ENCODE data around the gene GALNT7. TPM values are rescaled to one million over a fixed set of nuclear protein-coding genes. Genes with fewer than 3 reads are reported as not detected.

Gene GALNT7
- total and polyA plus RNA-seq, 10 of the 15 experiments (the other 5 are each of a cell fraction or from before 2014, with no cell fraction given) = 14.2 to 33.2 (median 28.9) TPM

DNA sequence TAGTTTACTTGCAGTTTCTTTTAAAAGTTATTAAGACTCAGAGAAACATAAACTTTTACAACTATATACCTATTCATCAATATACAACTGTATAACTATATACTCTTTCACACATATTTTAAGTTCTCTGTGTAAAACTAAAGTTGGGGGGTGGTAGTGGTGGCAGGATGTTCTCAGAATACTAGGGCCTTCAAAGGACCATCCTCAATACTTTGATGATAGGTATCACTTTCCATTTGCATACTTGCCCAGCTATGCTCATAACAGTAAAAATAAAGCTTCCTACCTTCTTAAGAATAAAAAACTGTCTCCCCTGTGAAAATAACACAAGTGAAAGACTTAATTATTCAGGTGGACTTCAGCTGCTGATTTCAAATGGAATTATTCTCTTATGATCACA, 2.9 kb upstream of the GALNT7 start:
- peak overlapping the region; percentile 97 for H3K4me2 ChIP-seq (ENCODE audit: control insufficient read depth, insufficient read depth)
- intact Hi-C loops (cut with micrococcal nuclease; ENCODE audit: unreplicated experiment) (loop anchor here (5.0 kb wide), 3 partner anchors 138 to 202 kb away; partner anchors contain the start of gene HMGB2), in situ Hi-C loops (cut with MboI) (no loop called here)
- TF ChIP-seq MYC (IDR thresholded peaks at IDR 0.05; ENCODE audit: insufficient read depth, insufficient read length, insufficient replicate concordance, low read length, severe bottlenecking) = no peak
- TF ChIP-seq JUNB (IDR thresholded peaks at IDR 0.05) = 0 out of 2 replicates have a peak, but pooled peaks have one; percentile 7
- ChIA-PET CTCF (interaction anchor here (0.9 to 2.8 kb wide), 4 partner anchors 10 to 142 kb away, joined by 3 to 12 read pairs (median 6); no protein-coding TSS in a partner anchor), POLR2A (interaction anchor here (0.7 to 1.6 kb wide), 3 partner anchors 8 to 57 kb away, joined by 3 read pairs; no protein-coding TSS in a partner anchor), RAD21 (ENCODE audit: unreplicated experiment) (interaction anchor here (1.4 to 4.1 kb wide), 2 partner anchors 81 to 92 kb away, joined by 5 to 27 read pairs; no protein-coding TSS in a partner anchor), SMC1A (ENCODE audit: uncharacterized antibody, unreplicated experiment) (interaction anchor here (0.7 to 1.7 kb wide), 8 partner anchors 11 to 160 kb away, joined by 3 to 5 read pairs (median 4); no protein-coding TSS in a partner anchor)
- FAIRE-seq (no peak), ATAC-seq (no peak), DNase-seq (ENCODE audit: low read depth, low spot score) (no peak)
- H3K4me1 ChIP-seq (ENCODE audit: control insufficient read depth, insufficient read depth, low read length) = peaks cover 15% of the 10 kb centered on the region
- peaks cover 0 to 6% of the 10 kb centered on the region in 2 experiments; a peak in 1 of 4 replicates for H3K36me3 ChIP-seq (ENCODE audit: control insufficient read depth in 2 of 2, insufficient read depth in 2 of 2, low read length in 1 of 2)
- no peak overlapping the region for H3K9ac ChIP-seq (ENCODE audit: control insufficient read depth, insufficient read depth, low read length)
- H4K20me1 ChIP-seq (ENCODE audit: control insufficient read depth, insufficient read depth) = no peaks in the 10 kb centered on the region
- peaks cover 20% of the 10 kb centered on the region for H3K79me2 ChIP-seq (ENCODE audit: control insufficient read depth, insufficient read depth, low read length)
- H3K4me3 ChIP-seq = peak overlapping the region; percentile 13; the same call in 1 of the 2 replicates
- no peaks in the 10 kb centered on the region for H3K9me3 ChIP-seq (replicated peaks; ENCODE audit: control insufficient read depth, insufficient read depth, low read length)
- peak overlapping the region; percentile 24; the same call in 1 of the 2 replicates for H2AFZ ChIP-seq (ENCODE audit: control insufficient read depth, low read depth, low read length)
- peak overlapping the region; percentile 27 for H3K27ac ChIP-seq (ENCODE audit: control insufficient read depth, insufficient read depth)
- H3K27me3 ChIP-seq (replicated peaks in 1 of 2; ENCODE audit: control insufficient read depth in 2 of 2, insufficient read depth in 2 of 2, low read length in 1 of 2) = no peaks in the 10 kb centered on the region
- no TSS peak for BruUV-seq (replicated peaks)

DNA sequence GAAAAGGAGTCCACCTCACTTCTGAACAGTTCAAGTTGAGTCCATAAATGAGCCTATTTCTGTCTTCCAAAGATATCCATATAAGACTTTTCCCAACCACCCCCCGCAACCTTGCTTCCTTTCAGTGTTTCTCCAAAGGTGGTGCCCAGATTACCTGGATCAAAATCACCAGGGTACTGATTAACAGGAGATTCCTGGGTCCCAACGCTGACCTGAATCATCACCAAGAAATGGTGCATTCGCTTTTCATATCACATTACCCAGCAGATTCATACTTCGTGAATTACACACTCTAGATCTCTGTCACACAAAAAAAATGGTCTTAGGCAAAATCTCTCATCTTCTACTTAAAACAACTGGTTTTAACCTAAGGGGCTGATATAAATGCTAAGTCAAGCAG, 2.1 kb upstream of the GALNT7 start:
- H2AFZ ChIP-seq (ENCODE audit: control insufficient read depth, low read depth, low read length) = no peak overlapping the region
- H3K27ac ChIP-seq (ENCODE audit: control insufficient read depth, insufficient read depth) = no peak overlapping the region
- POLR2A ChIA-PET = interaction anchor here (0.7 to 1.1 kb wide), 3 partner anchors 8 to 80 kb away, joined by 3 to 4 read pairs (median 3); no protein-coding TSS in a partner anchor
- peak overlapping the region; percentile 31; the same call in 1 of the 2 replicates for H3K4me3 ChIP-seq
- H3K9me3 ChIP-seq (replicated peaks; ENCODE audit: control insufficient read depth, insufficient read depth, low read length) = no peaks in the 10 kb centered on the region
- no peak overlapping the region for H3K9ac ChIP-seq (ENCODE audit: control insufficient read depth, insufficient read depth, low read length)
- 88% methylated on average over 4 of the region's 4 CpGs for WGBS (ENCODE audit: insufficient coverage, insufficient replicate concordance, low lambda C conversion rate, missing lambda C conversion rate)
- peak overlapping the region; percentile 97 for H3K4me2 ChIP-seq (ENCODE audit: control insufficient read depth, insufficient read depth)
- SMC1A ChIA-PET (ENCODE audit: uncharacterized antibody, unreplicated experiment) = interaction anchor here (1.0 to 2.9 kb wide), 9 partner anchors 10 to 91 kb away, joined by 3 to 18 read pairs (median 6); no protein-coding TSS in a partner anchor
- no TSS peak for BruUV-seq (replicated peaks)
- peaks cover 28% of the 10 kb centered on the region for H3K79me2 ChIP-seq (ENCODE audit: control insufficient read depth, insufficient read depth, low read length)
- H4K20me1 ChIP-seq (ENCODE audit: control insufficient read depth, insufficient read depth) = no peaks in the 10 kb centered on the region
- peaks cover 15% of the 10 kb centered on the region for H3K4me1 ChIP-seq (ENCODE audit: control insufficient read depth, insufficient read depth, low read length)
- in situ Hi-C loops (cut with MboI) (no loop called here), intact Hi-C loops (cut with micrococcal nuclease; ENCODE audit: unreplicated experiment) (loop anchor here (5.0 kb wide), 3 partner anchors 139 to 201 kb away; partner anchors contain the start of gene HMGB2)
- CTCF ChIA-PET = interaction anchor here (1.2 to 4.8 kb wide), 5 partner anchors 10 to 153 kb away, joined by 3 to 30 read pairs (median 10); no protein-coding TSS in a partner anchor
- FAIRE-seq = no peak
- ATAC-seq = no peak
- no peaks in the 10 kb centered on the region for H3K27me3 ChIP-seq (replicated peaks in 1 of 2; ENCODE audit: control insufficient read depth in 2 of 2, insufficient read depth in 2 of 2, low read length in 1 of 2)
- RAD21 ChIA-PET (ENCODE audit: unreplicated experiment) = interaction anchor here (1.3 to 4.1 kb wide), 4 partner anchors 80 to 153 kb away, joined by 3 to 27 read pairs (median 8); no protein-coding TSS in a partner anchor
- DNase-seq (ENCODE audit: low read depth, low spot score) = no peak
- peaks cover 0 to 6% of the 10 kb centered on the region in 2 experiments; a peak in 1 of 4 replicates for H3K36me3 ChIP-seq (ENCODE audit: control insufficient read depth in 2 of 2, insufficient read depth in 2 of 2, low read length in 1 of 2)
- no peak for TF ChIP-seq JUND (IDR thresholded peaks at IDR 0.05; ENCODE audit: low read depth, low read length)
- TF ChIP-seq DPF2 (IDR thresholded peaks at IDR 0.05) = no peak
- TF ChIP-seq HSF1 (IDR thresholded peaks at IDR 0.05; ENCODE audit: low read depth, low read length) = no peak
- TF ChIP-seq IRF5 (IDR thresholded peaks at IDR 0.05; ENCODE audit: borderline replicate concordance) = no peak
- TF ChIP-seq ZNF622 (IDR thresholded peaks at IDR 0.05) = no peak
- TF ChIP-seq ZNF274 (IDR thresholded peaks at IDR 0.05; ENCODE audit: insufficient read depth, insufficient read length) = no peak
- TF ChIP-seq HDGF (IDR thresholded peaks at IDR 0.05) = no peak
- no peak for TF ChIP-seq YY1 (IDR thresholded peaks at IDR 0.05; ENCODE audit: low read depth, low read length)
- no peak for TF ChIP-seq MLLT1 (IDR thresholded peaks at IDR 0.05)
- TF ChIP-seq ZNF217 (IDR thresholded peaks at IDR 0.05) = no peak

Measured in GM12878 (cell line).